Stimulated activated CD4-positive, alpha-beta T cell treated with anti-CD3 and anti-CD28 coated beads, Interleukin-12 subunit alpha, Interleukin-12 subunit beta, amount 100 ng/mL, for 4 hours (primary cell): ENCODE results near the gene PLCB1.
"Not testable (repeated sequence)": the region's sequence is repeated elsewhere in the genome, so short reads cannot be mapped to it uniquely, and the experiment has no call there.

Experiments used
- DNase-seq: peaks from one replicate; pipeline ENCODE4 v3.0.0-alpha.2; 2020

The PLCB1 gene

GRCh38 chr20:8457978-8458377, 325.9 kb downstream of the PLCB1 start:
- no peak for DNase-seq

GRCh38 chr20:8461186-8461585, 329.1 kb downstream of the PLCB1 start:
- no peak for DNase-seq

GRCh38 chr20:8464368-8464767, 332.3 kb downstream of the PLCB1 start:
- DNase-seq, result no peak

- DNase-seq, result not testable (repeated sequence)
Measured at GRCh38 chr20:8466781-8467180, 334.7 kb downstream of the PLCB1 start.

- DNase-seq, result no peak
Measured at GRCh38 chr20:8470156-8470555, 338.1 kb downstream of the PLCB1 start.

- DNase-seq, result no peak
Measured at GRCh38 chr20:8471465-8471864, 339.4 kb downstream of the PLCB1 start.

GRCh38 chr20:8473459-8473858, 341.4 kb downstream of the PLCB1 start:
- DNase-seq, result no peak

GRCh38 chr20:8474027-8474668, 342.1 kb downstream of the PLCB1 start:
- DNase-seq, result no peak

- no peak for DNase-seq
Measured at GRCh38 chr20:8476021-8476420, 344.0 kb downstream of the PLCB1 start.

- no peak for DNase-seq
Measured at GRCh38 chr20:8480597-8480996, 348.5 kb downstream of the PLCB1 start.

GRCh38 chr20:8487696-8488095, 355.6 kb downstream of the PLCB1 start:
- DNase-seq, result no peak

- DNase-seq, result no peak
Measured at GRCh38 chr20:8489094-8489883, 357.2 kb downstream of the PLCB1 start.

- no peak for DNase-seq
Measured at GRCh38 chr20:8490076-8490830, 358.2 kb downstream of the PLCB1 start.

- no peak for DNase-seq
Measured at GRCh38 chr20:8492173-8492572, 360.1 kb downstream of the PLCB1 start.

GRCh38 chr20:8498571-8498970, 366.5 kb downstream of the PLCB1 start:
- DNase-seq, result no peak

- no peak for DNase-seq
Measured at GRCh38 chr20:8504030-8504429, 372.0 kb downstream of the PLCB1 start.

GRCh38 chr20:8505476-8506200, 373.6 kb downstream of the PLCB1 start:
- DNase-seq, result no peak

- no peak for DNase-seq
Measured at GRCh38 chr20:8507231-8507630, 375.2 kb downstream of the PLCB1 start.

- no peak for DNase-seq
Measured at GRCh38 chr20:8509809-8510208, 377.7 kb downstream of the PLCB1 start.

- DNase-seq, result no peak
Measured at GRCh38 chr20:8510808-8511207, 378.7 kb downstream of the PLCB1 start.

- DNase-seq, result no peak
Measured at GRCh38 chr20:8512003-8512402, 379.9 kb downstream of the PLCB1 start.

- DNase-seq, result no peak
Measured at GRCh38 chr20:8515810-8516435, 383.9 kb downstream of the PLCB1 start.

- DNase-seq, result no peak
Measured at GRCh38 chr20:8518878-8519277, 386.8 kb downstream of the PLCB1 start.
